HepG2 (cell line): ENCODE data around the gene SPNS1. TPM values are rescaled to one million over a fixed set of nuclear protein-coding genes. Genes with fewer than 3 reads are reported as not detected.
A peak's percentile ranks its signal among the peaks of the same experiment; 100 is the strongest.

Experiments
- CC2D1A ChIP-seq: sonication (generic); formaldehyde crosslinking; IDR thresholded peaks from 2 replicates; pipeline ENCODE4 v1.8.1; 2023; ENCODE audit warnings: mild to moderate bottlenecking, missing genetic modification reagents
- EP300 ChIP-seq, 3 experiments: sonication (generic) in 1 of 3; formaldehyde crosslinking in 1 of 3; IDR thresholded peaks; 2 replicates each; pipeline versions ENCODE4 v1.5.1 to v1.6.1; 2011 to 2020; ENCODE audit warnings: low read depth in 2 of 3, low read length in 2 of 3, borderline replicate concordance in 1 of 3, improper control_type of control experiment in 1 of 3, mild to moderate bottlenecking in 1 of 3, missing genetic modification reagents in 1 of 3, moderate library complexity in 1 of 3
- ETS1 ChIP-seq: sonication (generic); formaldehyde crosslinking; IDR thresholded peaks from 2 replicates; pipeline ENCODE4 v1.4.0; 2020; ENCODE audit warnings: missing genetic modification reagents
- GATA4 ChIP-seq: sonication (generic); IDR thresholded peaks from 2 replicates; pipeline ENCODE4 v1.6.1; 2016; ENCODE audit warnings: antibody characterized with exemption, low read depth, borderline replicate concordance
- HDAC1 ChIP-seq: sonication (generic); formaldehyde crosslinking; IDR thresholded peaks from 2 replicates; pipeline ENCODE4 v1.5.1; 2020; ENCODE audit warnings: mild to moderate bottlenecking, missing genetic modification reagents
- JDP2 ChIP-seq: sonication (generic); formaldehyde crosslinking; IDR thresholded peaks from 2 replicates; pipeline ENCODE4 v1.8.1; 2022; ENCODE audit warnings: missing genetic modification reagents, borderline replicate concordance
- KLF12 ChIP-seq: sonication (generic); formaldehyde crosslinking; IDR thresholded peaks from 2 replicates; pipeline ENCODE4 v1.4.0; 2020; ENCODE audit warnings: missing genetic modification reagents, borderline replicate concordance
- KMT2A ChIP-seq: sonication (generic); formaldehyde crosslinking; IDR thresholded peaks from 2 replicates; pipeline ENCODE4 v1.4.0; 2020; ENCODE audit warnings: missing genetic modification reagents
- REPIN1 ChIP-seq: sonication (generic); formaldehyde crosslinking; IDR thresholded peaks from 2 replicates; pipeline ENCODE4 v1.8.0; 2022; ENCODE audit warnings: missing genetic modification reagents, low read depth, mild to moderate bottlenecking, borderline replicate concordance
- SP2 ChIP-seq: sonication (generic); formaldehyde crosslinking; IDR thresholded peaks from 2 replicates; pipeline ENCODE4 v1.5.1; 2020; ENCODE audit warnings: mild to moderate bottlenecking, missing genetic modification reagents
- SP4 ChIP-seq: sonication (generic); formaldehyde crosslinking; IDR thresholded peaks from 2 replicates; pipeline ENCODE4 v1.8.1; 2023; ENCODE audit warnings: mild to moderate bottlenecking, missing genetic modification reagents
- STAT6 ChIP-seq: sonication (generic); formaldehyde crosslinking; IDR thresholded peaks from 2 replicates; pipeline ENCODE4 v1.4.0; 2020; ENCODE audit warnings: missing genetic modification reagents, mild to moderate bottlenecking, borderline replicate concordance
- THAP7 ChIP-seq: sonication (generic); formaldehyde crosslinking; IDR thresholded peaks from 2 replicates; pipeline ENCODE4 v1.8.1; 2023; ENCODE audit warnings: mild to moderate bottlenecking, missing genetic modification reagents
- ZFYVE20 ChIP-seq: sonication (generic); formaldehyde crosslinking; IDR thresholded peaks from 2 replicates; pipeline ENCODE4 v1.8.0; 2023; ENCODE audit warnings: low read depth, mild to moderate bottlenecking, moderate library complexity, missing genetic modification reagents, borderline replicate concordance
- ZNF12 ChIP-seq: sonication (generic); formaldehyde crosslinking; IDR thresholded peaks from 2 replicates; pipeline ENCODE4 v1.5.0; 2020; ENCODE audit warnings: missing genetic modification reagents
- ZNF274 ChIP-seq: sonication (generic); formaldehyde crosslinking; IDR thresholded peaks from 2 replicates; pipeline ENCODE4 v1.5.1; 2020; ENCODE audit warnings: mild to moderate bottlenecking, missing genetic modification reagents
- ZNF337 ChIP-seq: sonication (generic); formaldehyde crosslinking; IDR thresholded peaks from 2 replicates; pipeline ENCODE4 v1.5.1; 2020; ENCODE audit warnings: missing genetic modification reagents, low read depth, mild to moderate bottlenecking, borderline replicate concordance
- ZNF563 ChIP-seq: sonication (generic); formaldehyde crosslinking; IDR thresholded peaks from 2 replicates; pipeline ENCODE4 v1.8.0; 2022; ENCODE audit warnings: mild to moderate bottlenecking, moderate library complexity, missing genetic modification reagents
- ZNF619 ChIP-seq: sonication (generic); formaldehyde crosslinking; IDR thresholded peaks from 2 replicates; pipeline ENCODE4 v1.4.0; 2020; ENCODE audit warnings: mild to moderate bottlenecking, missing genetic modification reagents
- ZNF749 ChIP-seq: sonication (generic); formaldehyde crosslinking; IDR thresholded peaks from 2 replicates; pipeline ENCODE4 v1.8.0; 2022; ENCODE audit warnings: mild to moderate bottlenecking, missing genetic modification reagents, moderate library complexity, borderline replicate concordance
- ZNF766 ChIP-seq: sonication (generic); formaldehyde crosslinking; IDR thresholded peaks from 2 replicates; pipeline ENCODE4 v1.5.0; 2020; ENCODE audit warnings: missing genetic modification reagents, borderline replicate concordance
- ZNF780A ChIP-seq: sonication (generic); formaldehyde crosslinking; IDR thresholded peaks from 2 replicates; pipeline ENCODE4 v1.8.0; 2022; ENCODE audit warnings: mild to moderate bottlenecking, missing genetic modification reagents, moderate library complexity
- polyA plus RNA-seq, 8 experiments: library from polyadenylated mRNA; depleted of rRNA in 3 of 8; stranded (reverse) in 7 of 8; unstranded in 1 of 8; fragments of >200 nt; fragmentation: Illumina TruSeq in 4 of 8; extraction: Trizol in 4 of 8; gene quantifications; 2 replicates each; pipeline versions ENCODE4 v1.2.1 to v1.2.3, GENCODE V29; 2011 to 2016; ENCODE audit warnings: low read depth in 4 of 8, missing spikeins in 1 of 8, mixed read lengths in 1 of 8; ENCODE audit not compliant: insufficient read depth in 1 of 8
- total RNA-seq, 5 experiments: library from RNA; depleted of rRNA; stranded (reverse); fragments of >200 nt; fragmentation: Illumina TruSeq; extraction: Trizol; gene quantifications; 2 replicates each; pipeline ENCODE4 v1.2.3, GENCODE V29; 2016; ENCODE audit warnings: low read depth in 1 of 5
- TF ChIP-seq, protein P1 (sequence below): conservative IDR thresholded peaks from 2 replicates; pipeline ENCODE4 v1.6.1; 2018; ENCODE audit warnings: missing genetic modification reagents

SPNS1 gene
- total and polyA plus RNA-seq, 2 of the 13 experiments (the other 11 are each of a cell fraction or from before 2014, with no cell fraction given) = 25.6 to 38.8 TPM

DNA sequence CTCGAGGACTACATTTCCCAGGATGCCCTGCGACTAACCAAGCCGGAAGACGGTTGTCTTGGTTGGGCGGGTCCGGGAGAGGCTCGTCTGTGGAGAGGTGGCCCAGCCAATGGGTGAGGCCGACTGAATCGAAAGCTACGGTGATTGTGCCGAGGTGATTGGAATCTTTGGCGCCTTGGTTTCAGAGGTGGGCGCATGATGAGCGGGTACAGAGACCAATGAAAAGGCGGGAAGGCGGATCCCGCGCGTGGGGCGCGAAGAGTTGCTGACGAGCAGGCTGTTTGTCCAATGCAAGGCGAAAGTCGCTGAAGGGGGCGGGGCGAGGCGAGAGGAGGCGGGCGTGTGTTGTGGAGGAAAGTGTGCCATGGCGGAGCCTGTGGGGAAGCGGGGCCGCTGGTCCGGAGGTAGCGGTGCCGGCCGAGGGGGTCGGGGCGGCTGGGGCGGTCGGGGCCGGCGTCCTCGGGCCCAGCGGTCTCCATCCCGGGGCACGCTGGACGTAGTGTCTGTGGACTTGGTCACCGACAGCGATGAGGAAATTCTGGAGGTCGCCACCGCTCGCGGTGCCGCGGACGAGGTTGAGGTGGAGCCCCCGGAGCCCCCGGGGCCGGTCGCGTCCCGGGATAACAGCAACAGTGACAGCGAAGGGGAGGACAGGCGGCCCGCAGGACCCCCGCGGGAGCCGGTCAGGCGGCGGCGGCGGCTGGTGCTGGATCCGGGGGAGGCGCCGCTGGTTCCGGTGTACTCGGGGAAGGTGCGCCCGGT lies 23.7 kb upstream of the SPNS1 start, which contains the start of gene NFATC2IP (continued):
- peak; percentile 89; the same call in 1 of the 2 replicates for TF ChIP-seq ZNF749 (CRISPR knock-in tag)
- TF ChIP-seq REPIN1 (CRISPR knock-in tag) = peak; percentile 67; the same call in 1 of the 2 replicates
- peak; percentile 100 for TF ChIP-seq SP2 (CRISPR knock-in tag)
- TF ChIP-seq, protein P1, sequence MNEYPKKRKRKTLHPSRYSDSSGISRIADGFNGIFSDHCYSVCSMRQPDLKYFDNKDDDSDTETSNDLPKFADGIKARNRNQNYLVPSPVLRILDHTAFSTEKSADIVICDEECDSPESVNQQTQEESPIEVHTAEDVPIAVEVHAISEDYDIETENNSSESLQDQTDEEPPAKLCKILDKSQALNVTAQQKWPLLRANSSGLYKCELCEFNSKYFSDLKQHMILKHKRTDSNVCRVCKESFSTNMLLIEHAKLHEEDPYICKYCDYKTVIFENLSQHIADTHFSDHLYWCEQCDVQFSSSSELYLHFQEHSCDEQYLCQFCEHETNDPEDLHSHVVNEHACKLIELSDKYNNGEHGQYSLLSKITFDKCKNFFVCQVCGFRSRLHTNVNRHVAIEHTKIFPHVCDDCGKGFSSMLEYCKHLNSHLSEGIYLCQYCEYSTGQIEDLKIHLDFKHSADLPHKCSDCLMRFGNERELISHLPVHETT (CRISPR knock-in tag) = 0 out of 2 replicates have a peak, but pooled peaks have one; percentile 51
- no peak for TF ChIP-seq CC2D1A (CRISPR knock-in tag)
- TF ChIP-seq KMT2A (CRISPR knock-in tag) = peak; percentile 29; the same call in 1 of the 2 replicates
- TF ChIP-seq EP300 (IDR thresholded peaks at IDR 0.05; ENCODE audit: low read depth in 2 of 2, low read length in 2 of 2) = no peak
- TF ChIP-seq EP300 (CRISPR knock-in tag; IDR thresholded peaks at IDR 0.05; ENCODE audit: borderline replicate concordance) = no peak
- peak; percentile 86; the same call in 1 of the 2 replicates for TF ChIP-seq ZNF780A
- peak; percentile 60; the same call in 1 of the 2 replicates for TF ChIP-seq ZNF766 (CRISPR knock-in tag)
- peak; percentile 100 for TF ChIP-seq SP4 (CRISPR knock-in tag)
- no peak for TF ChIP-seq ZNF274 (CRISPR knock-in tag)
- TF ChIP-seq ZNF563 (CRISPR knock-in tag) = peak; percentile 30; the same call in 1 of the 2 replicates
- no peak for TF ChIP-seq ETS1 (CRISPR knock-in tag)
- no peak for TF ChIP-seq JDP2 (CRISPR knock-in tag)
- TF ChIP-seq ZNF12 (CRISPR knock-in tag) = no peak
- no peak for TF ChIP-seq ZNF337 (CRISPR knock-in tag)
- TF ChIP-seq THAP7 (CRISPR knock-in tag) = no peak
- peak; percentile 71 for TF ChIP-seq HDAC1
- TF ChIP-seq KLF12 = no peak
- peak; percentile 76; the same call in 1 of the 2 replicates for TF ChIP-seq STAT6 (CRISPR knock-in tag)
- TF ChIP-seq GATA4 = no peak
- TF ChIP-seq ZFYVE20 (CRISPR knock-in tag) = no peak
- TF ChIP-seq ZNF619 (CRISPR knock-in tag) = no peak
